PC-9 (cell line): ENCODE data around the gene CEP76. TPM values are rescaled to one million over a fixed set of nuclear protein-coding genes. Genes with fewer than 3 reads are reported as not detected.

Experiments used
- BruUV-seq: library from RNA; stranded (reverse); fragments of 400-500 nt; replicated peaks from 2 replicates; lab custom pipeline; 2021; lab: Mats Ljungman, UMichigan
- CTCF ChIA-PET: fragments of 300-600 bp; sonication (Branson Sonifier 250); formaldehyde crosslinking; loops from one replicate; lab custom pipeline; 2022; ENCODE audit warnings: antibody characterized with exemption; lab: Charles Lee
- POLR2A ChIA-PET: fragments of 300-600 bp; sonication (Branson Sonifier 250); formaldehyde crosslinking; loops from one replicate; lab custom pipeline; 2022; ENCODE audit warnings: antibody characterized with exemption; ENCODE audit not compliant: unreplicated experiment; lab: Charles Lee
- DNase-seq, 2 experiments: peaks; one replicate each; pipeline versions ENCODE4 v3.0.0 to v3.0.0-alpha.2; 2015 to 2022; ENCODE audit warnings: mixed read lengths in 1 of 2
- H2AFZ ChIP-seq: fragments of 200-600 bp; sonication (generic); 2 replicates; pipeline ENCODE4 v1.8.1; 2017; ENCODE audit warnings: antibody characterized with exemption
- H3F3A ChIP-seq: fragments of 200-600 bp; sonication (generic); 2 replicates; pipeline ENCODE4 v1.8.1; 2017; ENCODE audit warnings: antibody characterized with exemption, mild to moderate bottlenecking, low read depth; ENCODE audit not compliant: insufficient read depth
- H3K27ac ChIP-seq: fragments of 200-600 bp; sonication (generic); 2 replicates; pipeline ENCODE4 v1.6.1; 2016; ENCODE audit warnings: mixed run types
- H3K27me3 ChIP-seq: fragments of 200-600 bp; sonication (generic); 2 replicates; pipeline ENCODE4 v1.6.1; 2016; ENCODE audit warnings: low read depth, mixed run types; ENCODE audit not compliant: insufficient read depth
- H3K36me3 ChIP-seq: fragments of 200-600 bp; sonication (generic); 2 replicates; pipeline ENCODE4 v1.6.1; 2016; ENCODE audit warnings: low read depth, mixed run types
- H3K4me1 ChIP-seq: fragments of 200-600 bp; sonication (generic); replicated peaks from 2 replicates; pipeline ENCODE4 v1.6.1; 2016; ENCODE audit warnings: mixed run types; ENCODE audit not compliant: insufficient read depth
- H3K4me2 ChIP-seq: fragments of 200-600 bp; sonication (generic); 2 replicates; pipeline ENCODE4 v1.6.1; 2017; ENCODE audit warnings: mixed run types
- H3K4me3 ChIP-seq: fragments of 200-600 bp; sonication (generic); 2 replicates; pipeline ENCODE4 v1.6.1; 2016; ENCODE audit warnings: mixed run types
- H3K79me2 ChIP-seq: fragments of 200-600 bp; sonication (generic); 2 replicates; pipeline ENCODE4 v1.6.1; 2017; ENCODE audit warnings: low read depth, mixed run types
- H3K9me2 ChIP-seq: fragments of 200-600 bp; sonication (generic); 2 replicates; pipeline ENCODE4 v1.8.1; 2017; ENCODE audit warnings: mild to moderate bottlenecking; ENCODE audit not compliant: insufficient read depth
- H3K9me3 ChIP-seq: fragments of 200-600 bp; sonication (generic); 2 replicates; pipeline ENCODE4 v1.8.1; 2016; ENCODE audit warnings: low read depth; ENCODE audit not compliant: insufficient read depth
- H4K20me1 ChIP-seq: fragments of 200-600 bp; sonication (generic); 2 replicates; pipeline ENCODE4 v1.8.1; 2017; ENCODE audit not compliant: insufficient read depth
- EZH2 ChIP-seq: fragments of 200-600 bp; sonication (generic); IDR thresholded peaks from 2 replicates; pipeline ENCODE4 v1.8.0; 2017; ENCODE audit warnings: antibody characterized with exemption, low read depth
- intact Hi-C: fragments of 100-400 bp; cut with micrococcal nuclease; formaldehyde crosslinking; loops from one replicate; pipeline ENCODE4 v1.10.0; 2022; ENCODE audit not compliant: unreplicated experiment
- total RNA-seq: library from RNA; stranded (reverse); gene quantifications from 2 replicates; pipeline ENCODE4 v1.2.3, GENCODE V29; 2021
- TF ChIP-seq, protein P1 (sequence below): fragments of 200-600 bp; sonication (generic); conservative IDR thresholded peaks from 2 replicates; pipeline ENCODE4 v1.6.1; 2017; ENCODE audit warnings: mixed run types, antibody characterized with exemption, mild to moderate bottlenecking, moderate library complexity

The CEP76 gene
- total RNA-seq, 1 experiment from 2014 or later: 14.5 TPM

- Histone ChIP-seq H3K4me1 (peaks cover 17% of the 10 kb centered on the region), H3K79me2 (peaks cover 46% of the 10 kb centered on the region), H4K20me1 (0 out of 2 replicates have a peak, but pooled peaks cover 8% of the 10 kb centered on the region), H3K4me2 (no peak overlapping the region), H3K36me3 (0 out of 2 replicates have a peak, but pooled peaks cover 2% of the 10 kb centered on the region), H3K4me3 (no peak overlapping the region), H3K27me3 (no peaks in the 10 kb centered on the region), H3K9me2 (no peaks in the 10 kb centered on the region), H3K27ac (no peak overlapping the region), H3F3A (no peaks in the 10 kb centered on the region; the same call in 1 of the 2 replicates), H2AFZ (no peak overlapping the region), H3K9me3 (no peaks in the 10 kb centered on the region)
- DNase-seq: no peak
- POLR2A ChIA-PET: no interaction called here
- BruUV-seq: no TSS peak
- CTCF ChIA-PET: no interaction called here
- no peak for TF ChIP-seq EZH2
- TF ChIP-seq, protein P1, sequence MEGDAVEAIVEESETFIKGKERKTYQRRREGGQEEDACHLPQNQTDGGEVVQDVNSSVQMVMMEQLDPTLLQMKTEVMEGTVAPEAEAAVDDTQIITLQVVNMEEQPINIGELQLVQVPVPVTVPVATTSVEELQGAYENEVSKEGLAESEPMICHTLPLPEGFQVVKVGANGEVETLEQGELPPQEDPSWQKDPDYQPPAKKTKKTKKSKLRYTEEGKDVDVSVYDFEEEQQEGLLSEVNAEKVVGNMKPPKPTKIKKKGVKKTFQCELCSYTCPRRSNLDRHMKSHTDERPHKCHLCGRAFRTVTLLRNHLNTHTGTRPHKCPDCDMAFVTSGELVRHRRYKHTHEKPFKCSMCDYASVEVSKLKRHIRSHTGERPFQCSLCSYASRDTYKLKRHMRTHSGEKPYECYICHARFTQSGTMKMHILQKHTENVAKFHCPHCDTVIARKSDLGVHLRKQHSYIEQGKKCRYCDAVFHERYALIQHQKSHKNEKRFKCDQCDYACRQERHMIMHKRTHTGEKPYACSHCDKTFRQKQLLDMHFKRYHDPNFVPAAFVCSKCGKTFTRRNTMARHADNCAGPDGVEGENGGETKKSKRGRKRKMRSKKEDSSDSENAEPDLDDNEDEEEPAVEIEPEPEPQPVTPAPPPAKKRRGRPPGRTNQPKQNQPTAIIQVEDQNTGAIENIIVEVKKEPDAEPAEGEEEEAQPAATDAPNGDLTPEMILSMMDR: no peak
- intact Hi-C loops: no loop called here
Measured at GRCh38 chr18:12652861-12653401, 49.6 kb downstream of the CEP76 start.

GRCh38 chr18:12651651-12652050 lies 50.9 kb downstream of the CEP76 start:
- H3K36me3 ChIP-seq: 0 out of 2 replicates have a peak, but pooled peaks cover 2% of the 10 kb centered on the region
- H3K9me3 ChIP-seq: no peaks in the 10 kb centered on the region
- H3K4me1 ChIP-seq: peaks cover 17% of the 10 kb centered on the region
- peaks cover 46% of the 10 kb centered on the region for H3K79me2 ChIP-seq
- H2AFZ ChIP-seq: no peak overlapping the region
- no peaks in the 10 kb centered on the region for H3K27me3 ChIP-seq
- ChIA-PET CTCF (no interaction called here), POLR2A (no interaction called here)
- 0 out of 2 replicates have a peak, but pooled peaks cover 8% of the 10 kb centered on the region for H4K20me1 ChIP-seq
- BruUV-seq: no TSS peak
- no peak overlapping the region for H3K27ac ChIP-seq
- intact Hi-C loops: no loop called here
- no peaks in the 10 kb centered on the region for H3K9me2 ChIP-seq
- no peaks in the 10 kb centered on the region; the same call in 1 of the 2 replicates for H3F3A ChIP-seq
- DNase-seq: no peak
- no peak overlapping the region for H3K4me2 ChIP-seq
- no peak overlapping the region for H3K4me3 ChIP-seq
- TF ChIP-seq, protein P1: no peak
- no peak for TF ChIP-seq EZH2

- POLR2A ChIA-PET: no interaction called here
- Histone ChIP-seq H3K36me3 (0 out of 2 replicates have a peak, but pooled peaks cover 2% of the 10 kb centered on the region), H3K9me3 (no peaks in the 10 kb centered on the region), H3F3A (no peaks in the 10 kb centered on the region; the same call in 1 of the 2 replicates), H3K27me3 (no peaks in the 10 kb centered on the region), H2AFZ (no peak overlapping the region), H3K4me3 (no peak overlapping the region), H3K27ac (no peak overlapping the region), H3K4me2 (no peak overlapping the region), H3K9me2 (no peaks in the 10 kb centered on the region), H3K4me1 (peaks cover 14% of the 10 kb centered on the region), H4K20me1 (0 out of 2 replicates have a peak, but pooled peaks cover 7% of the 10 kb centered on the region), H3K79me2 (peaks cover 17% of the 10 kb centered on the region)
- no peak for DNase-seq
- intact Hi-C loops: no loop called here
- no peak for TF ChIP-seq EZH2
- TF ChIP-seq, protein P1: no peak
- no TSS peak for BruUV-seq
- CTCF ChIA-PET: no interaction called here
Measured at GRCh38 chr18:12647773-12648172, 54.8 kb downstream of the CEP76 start.
